Fibroblast of lung (primary cell): ENCODE results near the gene SEL1L2.

ENCODE experiments used
- CTCF ChIP-seq, 2 donors: IDR thresholded peaks in 1 of 2; conservative IDR thresholded peaks in 1 of 2; 1 replicate in 1 of 2; 2 replicates in 1 of 2; pipeline ENCODE4 v1.5.1; 2011 to 2012; ENCODE audit warnings: low read length in 2 of 2, control low read depth in 1 of 2, inconsistent platforms in 1 of 2, low read depth in 1 of 2, mild to moderate bottlenecking in 1 of 2
- EZH2 ChIP-seq: IDR thresholded peaks from 2 replicates; pipeline ENCODE4 v1.5.1; 2012; ENCODE audit warnings: low read length, control low read depth, mild to moderate bottlenecking; ENCODE audit errors: missing control alignments

GRCh38 chr20:13990465-13990864 is at the start of gene SEL1L2:
- TF ChIP-seq EZH2 (no peak), CTCF (conservative IDR thresholded peaks at IDR 0.05 in 1 of 2, IDR thresholded peaks at IDR 0.05 in 1 of 2; ENCODE audit: low read depth in 1 of 2, low read length in 2 of 2) (no peak)
